HepG2 (cell line): ENCODE results near the gene RABL2B. TPM values are rescaled to one million over a fixed set of nuclear protein-coding genes. Genes with fewer than 3 reads are reported as not detected.

Experiments used
- ATAC-seq: fragments of 200-7000 bp; cut with Tn5 transposase; 3 replicates; pipeline ENCODE4 v1.9.1; 2020; ENCODE audit warnings: mild to moderate bottlenecking, moderate library complexity
- BruUV-seq: library from RNA; stranded (reverse); fragments of 400-500 nt; replicated peaks from 2 replicates; lab custom pipeline; 2021; lab: Mats Ljungman, UMichigan
- CTCF ChIA-PET: fragments of 300-600 bp; formaldehyde crosslinking; extraction: SDS; loops from one replicate; lab custom pipeline; 2021; ENCODE audit warnings: low total read pairs, inconsistent platforms, low intra/inter-chr PET ratio; lab: Yijun Ruan, JAX
- POLR2A ChIA-PET: fragments of 350-600 bp; sonication (Branson Sonifier 250); formaldehyde crosslinking; loops from one replicate; lab custom pipeline; 2020; ENCODE audit warnings: antibody characterized with exemption, inconsistent platforms; lab: Yijun Ruan, JAX
- DNase-seq: peaks from one replicate; pipeline ENCODE4 v3.0.0-alpha.2; 2015; ENCODE audit warnings: low spot score
- FAIRE-seq: peaks from 3 replicates; lab custom pipeline; 2011; peaks lifted over from hg19 to GRCh38; lab: Jason Lieb, UNC
- H2AFZ ChIP-seq: one replicate; pipeline ENCODE4 v1.6.1; 2011; ENCODE audit warnings: low read length, inconsistent platforms
- H3K27ac ChIP-seq: fragments of 300-600 bp; 3 replicates; pipeline ENCODE4 v1.8.0; 2011; ENCODE audit warnings: mixed run types, mild to moderate bottlenecking, mixed read lengths, low read length, inconsistent platforms; ENCODE audit not compliant: insufficient read depth; ENCODE audit errors: extremely low read length
- H3K27me3 ChIP-seq, 2 experiments: fragments of 200-600 bp in 1 of 2; 2 replicates in 1 of 2; 3 replicates in 1 of 2; pipeline versions ENCODE4 v1.6.0 to v1.8.0; 2011; ENCODE audit warnings: low read length in 2 of 2, mild to moderate bottlenecking in 2 of 2, moderate library complexity in 2 of 2, inconsistent platforms in 1 of 2; ENCODE audit not compliant: insufficient read depth in 2 of 2, control insufficient read depth in 1 of 2
- H3K36me3 ChIP-seq, 2 experiments: fragments of 200-600 bp in 1 of 2; replicated peaks in 1 of 2; 2 replicates in 1 of 2; 3 replicates in 1 of 2; pipeline versions ENCODE4 v1.5.1 to v1.8.0; 2011; ENCODE audit warnings: low read length in 2 of 2, inconsistent platforms in 1 of 2; ENCODE audit not compliant: insufficient read depth in 2 of 2, control insufficient read depth in 1 of 2
- H3K4me1 ChIP-seq: 2 replicates; pipeline ENCODE4 v1.5.1; 2012; ENCODE audit warnings: low read length, inconsistent platforms; ENCODE audit not compliant: insufficient read depth
- H3K4me2 ChIP-seq: 2 replicates; pipeline ENCODE4 v1.6.0; 2011; ENCODE audit warnings: low read depth, low read length, inconsistent platforms
- H3K4me3 ChIP-seq, 3 experiments: fragments of 200-600 bp in 1 of 3; sonication (generic), shearing (Covaris generic) in 1 of 3; replicated peaks in 1 of 3; 2 replicates each; pipeline ENCODE4 v1.5.1; 2011 to 2016; ENCODE audit warnings: low read length in 3 of 3, inconsistent platforms in 2 of 3, low read depth in 2 of 3, mild to moderate bottlenecking in 2 of 3, control low read depth in 1 of 3, mixed read lengths in 1 of 3; ENCODE audit not compliant: insufficient read depth in 1 of 3
- H3K79me2 ChIP-seq: one replicate; pipeline ENCODE4 v1.6.1; 2011; ENCODE audit warnings: low read length, inconsistent platforms; ENCODE audit not compliant: insufficient read depth
- H3K9ac ChIP-seq: 2 replicates; pipeline ENCODE4 v1.6.0; 2011; ENCODE audit warnings: mild to moderate bottlenecking, low read depth, low read length, inconsistent platforms; ENCODE audit not compliant: insufficient read depth
- H3K9me3 ChIP-seq: 2 replicates; pipeline ENCODE4 v1.5.1; 2012; ENCODE audit warnings: mild to moderate bottlenecking, low read length
- H4K20me1 ChIP-seq: 2 replicates; pipeline ENCODE4 v1.6.0; 2011; ENCODE audit warnings: inconsistent platforms, mild to moderate bottlenecking, low read length, moderate library complexity; ENCODE audit not compliant: insufficient read depth
- POLR2AphosphoS5 ChIP-seq: IDR thresholded peaks from 2 replicates; pipeline ENCODE4 v1.6.1; 2012; ENCODE audit warnings: low read depth, low read length
- ZBTB7B ChIP-seq: sonication (generic); formaldehyde crosslinking; IDR thresholded peaks from 2 replicates; pipeline ENCODE4 v1.4.0; 2020; ENCODE audit warnings: missing genetic modification reagents
- ZNF121 ChIP-seq: sonication (generic); formaldehyde crosslinking; IDR thresholded peaks from 2 replicates; pipeline ENCODE4 v1.5.0; 2020; ENCODE audit warnings: mild to moderate bottlenecking, missing genetic modification reagents
- ZNF678 ChIP-seq: sonication (generic); formaldehyde crosslinking; IDR thresholded peaks from 2 replicates; pipeline ENCODE4 v1.4.0; 2020; ENCODE audit warnings: mild to moderate bottlenecking, missing genetic modification reagents
- WGBS: methylation state at CpG from one replicate; pipeline ENCODE4 v1.1.6; 2017; ENCODE audit warnings: low lambda C conversion rate; 5-methylcytosine and 5-hydroxymethylcytosine counted together
- in situ Hi-C: cut with HindIII; loops from 2 replicates; pipeline ENCODE4 v1.10.0; 2017; ENCODE audit warnings: low pct_unique_long_range_greater_than_20kb; ENCODE audit not compliant: extremely low pct_ligation_motif_present
- intact Hi-C: fragments of 100-400 bp; cut with micrococcal nuclease; formaldehyde crosslinking; loops from one replicate; pipeline ENCODE4 v1.10.0; 2022; ENCODE audit not compliant: unreplicated experiment
- polyA plus RNA-seq, 8 experiments: library from polyadenylated mRNA; depleted of rRNA in 3 of 8; stranded (reverse) in 7 of 8; unstranded in 1 of 8; fragments of >200 nt; fragmentation: Illumina TruSeq in 4 of 8; extraction: Trizol in 4 of 8; gene quantifications; 2 replicates each; pipeline versions ENCODE4 v1.2.1 to v1.2.3, GENCODE V29; 2011 to 2016; ENCODE audit warnings: low read depth in 4 of 8, missing spikeins in 1 of 8, mixed read lengths in 1 of 8; ENCODE audit not compliant: insufficient read depth in 1 of 8
- total RNA-seq, 5 experiments: library from RNA; depleted of rRNA; stranded (reverse); fragments of >200 nt; fragmentation: Illumina TruSeq; extraction: Trizol; gene quantifications; 2 replicates each; pipeline ENCODE4 v1.2.3, GENCODE V29; 2016; ENCODE audit warnings: low read depth in 1 of 5
- TF ChIP-seq, protein P1 (sequence below): IDR thresholded peaks from 2 replicates; pipeline ENCODE4 v1.4.0; 2020; ENCODE audit warnings: mild to moderate bottlenecking, missing genetic modification reagents
- TF ChIP-seq, protein P2 (sequence below): sonication (generic); formaldehyde crosslinking; IDR thresholded peaks from 2 replicates; pipeline ENCODE4 v1.4.0; 2020; ENCODE audit warnings: missing genetic modification reagents

RABL2B gene
- total and polyA plus RNA-seq, 2 of the 13 experiments (the other 11 are each of a cell fraction or from before 2014, with no cell fraction given), result 8.0 to 27.9 TPM

DNA sequence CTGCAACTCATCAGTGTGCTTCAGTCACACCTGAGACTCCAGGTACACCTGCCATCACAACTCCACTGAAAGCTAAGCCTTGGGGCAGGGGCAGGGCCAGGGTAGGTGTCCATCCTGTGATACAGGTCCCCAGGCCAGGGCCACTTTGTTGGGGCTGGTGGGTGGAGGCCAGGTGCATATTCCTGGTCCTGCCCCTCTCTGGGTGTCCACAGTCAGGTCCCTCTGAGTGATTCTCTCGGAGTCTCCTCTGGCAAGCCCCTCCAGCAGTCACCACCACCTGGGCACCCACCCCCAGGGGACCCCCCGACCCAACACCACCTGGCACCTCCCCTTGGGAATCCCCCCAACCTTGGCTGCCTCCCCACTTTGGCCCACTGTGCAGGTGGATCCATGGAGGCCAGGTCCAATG, 54.9 kb downstream of the RABL2B start (continued):
- TF ChIP-seq POLR2AphosphoS5, result no peak
- TF ChIP-seq ZNF121 (CRISPR knock-in tag), result no peak
- TF ChIP-seq, protein P1, sequence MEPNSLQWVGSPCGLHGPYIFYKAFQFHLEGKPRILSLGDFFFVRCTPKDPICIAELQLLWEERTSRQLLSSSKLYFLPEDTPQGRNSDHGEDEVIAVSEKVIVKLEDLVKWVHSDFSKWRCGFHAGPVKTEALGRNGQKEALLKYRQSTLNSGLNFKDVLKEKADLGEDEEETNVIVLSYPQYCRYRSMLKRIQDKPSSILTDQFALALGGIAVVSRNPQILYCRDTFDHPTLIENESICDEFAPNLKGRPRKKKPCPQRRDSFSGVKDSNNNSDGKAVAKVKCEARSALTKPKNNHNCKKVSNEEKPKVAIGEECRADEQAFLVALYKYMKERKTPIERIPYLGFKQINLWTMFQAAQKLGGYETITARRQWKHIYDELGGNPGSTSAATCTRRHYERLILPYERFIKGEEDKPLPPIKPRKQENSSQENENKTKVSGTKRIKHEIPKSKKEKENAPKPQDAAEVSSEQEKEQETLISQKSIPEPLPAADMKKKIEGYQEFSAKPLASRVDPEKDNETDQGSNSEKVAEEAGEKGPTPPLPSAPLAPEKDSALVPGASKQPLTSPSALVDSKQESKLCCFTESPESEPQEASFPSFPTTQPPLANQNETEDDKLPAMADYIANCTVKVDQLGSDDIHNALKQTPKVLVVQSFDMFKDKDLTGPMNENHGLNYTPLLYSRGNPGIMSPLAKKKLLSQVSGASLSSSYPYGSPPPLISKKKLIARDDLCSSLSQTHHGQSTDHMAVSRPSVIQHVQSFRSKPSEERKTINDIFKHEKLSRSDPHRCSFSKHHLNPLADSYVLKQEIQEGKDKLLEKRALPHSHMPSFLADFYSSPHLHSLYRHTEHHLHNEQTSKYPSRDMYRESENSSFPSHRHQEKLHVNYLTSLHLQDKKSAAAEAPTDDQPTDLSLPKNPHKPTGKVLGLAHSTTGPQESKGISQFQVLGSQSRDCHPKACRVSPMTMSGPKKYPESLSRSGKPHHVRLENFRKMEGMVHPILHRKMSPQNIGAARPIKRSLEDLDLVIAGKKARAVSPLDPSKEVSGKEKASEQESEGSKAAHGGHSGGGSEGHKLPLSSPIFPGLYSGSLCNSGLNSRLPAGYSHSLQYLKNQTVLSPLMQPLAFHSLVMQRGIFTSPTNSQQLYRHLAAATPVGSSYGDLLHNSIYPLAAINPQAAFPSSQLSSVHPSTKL (CRISPR knock-in tag), result no peak

DNA sequence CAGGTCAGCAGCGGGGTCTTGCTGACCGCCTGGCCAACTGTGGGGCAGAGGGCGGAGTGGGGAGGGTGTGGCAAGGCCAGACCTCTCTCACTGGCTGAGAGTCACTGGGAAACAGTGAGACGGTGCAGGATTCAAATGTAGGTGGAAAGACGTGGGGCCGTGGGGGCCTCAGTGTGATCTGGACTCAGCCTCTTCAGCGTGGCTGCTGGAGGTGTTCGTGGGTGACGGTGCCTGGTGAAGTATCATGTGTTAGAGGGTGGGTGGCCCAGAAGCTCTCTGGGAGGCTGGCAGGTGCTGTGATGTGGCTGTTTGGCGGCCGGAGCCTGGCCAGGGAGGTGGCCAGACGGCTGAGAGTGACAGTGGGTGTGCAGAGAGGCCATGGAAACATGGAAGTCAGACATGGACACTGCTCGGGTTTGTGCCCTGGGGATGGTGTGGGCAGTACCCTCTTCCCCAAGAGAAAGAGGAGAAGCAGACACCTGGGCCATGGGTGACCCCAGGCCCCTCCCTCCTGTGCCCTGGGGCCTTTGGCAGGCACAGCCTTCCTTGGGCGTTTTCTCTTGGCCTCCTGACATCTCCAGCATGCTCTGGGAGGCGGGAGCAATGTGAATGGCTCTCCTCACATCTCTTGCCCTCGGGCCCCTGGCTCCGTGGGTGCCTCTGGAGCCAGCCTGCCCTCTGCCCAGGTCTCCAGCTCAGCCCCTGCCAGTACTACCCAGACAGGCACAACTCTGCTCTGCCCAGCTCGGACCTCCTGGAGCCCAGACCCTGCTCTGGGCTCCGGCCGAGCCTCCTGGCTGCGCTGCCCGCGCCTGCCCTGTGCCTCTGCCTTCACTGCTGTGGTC, 55.5 kb downstream of the RABL2B start:
- ChIA-PET CTCF (no interaction called here), POLR2A (no interaction called here)
- Histone ChIP-seq H3K27ac (no peak overlapping the region), H4K20me1 (no peaks in the 10 kb centered on the region; the same call in 1 of the 2 replicates), H3K4me3 (no peak overlapping the region), H3K27me3 (no peaks in the 10 kb centered on the region), H2AFZ (no peak overlapping the region), H3K79me2 (no peaks in the 10 kb centered on the region), H3K9me3 (no peaks in the 10 kb centered on the region), H3K4me2 (no peak overlapping the region), H3K9ac (no peak overlapping the region), H3K36me3 (peaks cover 15 to 28% of the 10 kb centered on the region in 2 experiments), H3K4me1 (peaks cover 10% of the 10 kb centered on the region; the same call in 1 of the 2 replicates)
- in situ Hi-C loops, result no loop called here
- BruUV-seq, result no TSS peak
- WGBS, result 97% methylated on average over 15 of the region's 23 CpGs
- intact Hi-C loops, result no loop called here
- no peak for DNase-seq
- no peak for TF ChIP-seq ZNF678 (CRISPR knock-in tag)
- TF ChIP-seq, protein P2, sequence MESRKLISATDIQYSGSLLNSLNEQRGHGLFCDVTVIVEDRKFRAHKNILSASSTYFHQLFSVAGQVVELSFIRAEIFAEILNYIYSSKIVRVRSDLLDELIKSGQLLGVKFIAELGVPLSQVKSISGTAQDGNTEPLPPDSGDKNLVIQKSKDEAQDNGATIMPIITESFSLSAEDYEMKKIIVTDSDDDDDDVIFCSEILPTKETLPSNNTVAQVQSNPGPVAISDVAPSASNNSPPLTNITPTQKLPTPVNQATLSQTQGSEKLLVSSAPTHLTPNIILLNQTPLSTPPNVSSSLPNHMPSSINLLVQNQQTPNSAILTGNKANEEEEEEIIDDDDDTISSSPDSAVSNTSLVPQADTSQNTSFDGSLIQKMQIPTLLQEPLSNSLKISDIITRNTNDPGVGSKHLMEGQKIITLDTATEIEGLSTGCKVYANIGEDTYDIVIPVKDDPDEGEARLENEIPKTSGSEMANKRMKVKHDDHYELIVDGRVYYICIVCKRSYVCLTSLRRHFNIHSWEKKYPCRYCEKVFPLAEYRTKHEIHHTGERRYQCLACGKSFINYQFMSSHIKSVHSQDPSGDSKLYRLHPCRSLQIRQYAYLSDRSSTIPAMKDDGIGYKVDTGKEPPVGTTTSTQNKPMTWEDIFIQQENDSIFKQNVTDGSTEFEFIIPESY (CRISPR knock-in tag), result no peak
- no peak for TF ChIP-seq ZBTB7B (CRISPR knock-in tag)
- no peak for ATAC-seq
- FAIRE-seq, result no peak
